ENCODE data around the gene DNASE1L3.
"Not testable (repeated sequence)": the region's sequence is repeated elsewhere in the genome, so short reads cannot be mapped to it uniquely, and the experiment has no call there.

The DNASE1L3 gene

DNA sequence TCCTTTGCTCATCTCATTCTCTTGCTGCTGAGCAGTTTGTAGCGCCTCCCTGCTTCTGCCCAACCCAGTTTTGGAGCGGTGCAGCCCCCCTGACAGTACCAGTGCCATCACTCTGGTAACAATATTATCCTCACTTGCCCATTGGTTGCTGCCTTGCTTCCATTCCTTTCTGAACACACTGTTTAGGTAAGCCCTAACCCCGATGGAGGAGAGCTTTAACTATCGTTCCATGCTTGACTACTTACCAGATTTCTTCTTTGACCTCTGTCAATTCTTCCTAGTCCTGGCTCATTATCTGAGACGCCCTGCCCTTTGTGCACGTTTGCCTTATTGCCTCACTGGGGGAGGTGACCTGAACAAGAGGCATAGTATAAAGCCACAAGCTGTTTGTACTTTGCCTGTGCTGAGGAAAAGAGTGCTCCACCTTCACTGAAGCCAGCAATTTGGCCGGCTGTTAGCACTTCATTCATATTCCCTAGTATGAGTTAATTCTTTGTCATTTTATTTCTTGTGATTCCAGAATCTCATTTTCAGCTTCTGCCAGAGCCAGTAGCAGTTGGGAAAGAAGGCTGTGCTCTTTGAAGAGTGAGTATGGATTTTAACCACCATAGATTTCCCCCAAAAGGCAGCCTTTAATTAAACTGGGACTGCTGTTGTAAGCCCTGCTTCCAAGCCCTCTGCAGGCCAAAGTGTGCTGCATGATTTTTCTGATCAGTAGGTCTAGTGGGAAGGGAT, 38.8 kb upstream of the DNASE1L3 start:
- Histone ChIP-seq H3K27ac (peak overlapping the region; percentile 85), H3K9me3 (ENCODE audit: low read depth, low read length) (no peaks in the 10 kb centered on the region), H3K9ac (ENCODE audit: insufficient read length) (no peak overlapping the region), H3K36me3 (ENCODE audit: insufficient read depth, low read length) (peaks cover 56% of the 10 kb centered on the region), H3K4me3 (no peak overlapping the region)
- no peak for TF ChIP-seq EZH2 (IDR thresholded peaks at IDR 0.05)
- no peak for TF ChIP-seq POLR2AphosphoS5 (IDR thresholded peaks at IDR 0.05; ENCODE audit: borderline replicate concordance, low read depth, low read length)
- TF ChIP-seq FOXP2 (optimal IDR thresholded peaks at IDR 0.05; ENCODE audit: control extremely low read depth, extremely low read length, insufficient read depth), result no peak
- DNase-seq (ENCODE audit: low read depth, low spot score), result no peak

DNA sequence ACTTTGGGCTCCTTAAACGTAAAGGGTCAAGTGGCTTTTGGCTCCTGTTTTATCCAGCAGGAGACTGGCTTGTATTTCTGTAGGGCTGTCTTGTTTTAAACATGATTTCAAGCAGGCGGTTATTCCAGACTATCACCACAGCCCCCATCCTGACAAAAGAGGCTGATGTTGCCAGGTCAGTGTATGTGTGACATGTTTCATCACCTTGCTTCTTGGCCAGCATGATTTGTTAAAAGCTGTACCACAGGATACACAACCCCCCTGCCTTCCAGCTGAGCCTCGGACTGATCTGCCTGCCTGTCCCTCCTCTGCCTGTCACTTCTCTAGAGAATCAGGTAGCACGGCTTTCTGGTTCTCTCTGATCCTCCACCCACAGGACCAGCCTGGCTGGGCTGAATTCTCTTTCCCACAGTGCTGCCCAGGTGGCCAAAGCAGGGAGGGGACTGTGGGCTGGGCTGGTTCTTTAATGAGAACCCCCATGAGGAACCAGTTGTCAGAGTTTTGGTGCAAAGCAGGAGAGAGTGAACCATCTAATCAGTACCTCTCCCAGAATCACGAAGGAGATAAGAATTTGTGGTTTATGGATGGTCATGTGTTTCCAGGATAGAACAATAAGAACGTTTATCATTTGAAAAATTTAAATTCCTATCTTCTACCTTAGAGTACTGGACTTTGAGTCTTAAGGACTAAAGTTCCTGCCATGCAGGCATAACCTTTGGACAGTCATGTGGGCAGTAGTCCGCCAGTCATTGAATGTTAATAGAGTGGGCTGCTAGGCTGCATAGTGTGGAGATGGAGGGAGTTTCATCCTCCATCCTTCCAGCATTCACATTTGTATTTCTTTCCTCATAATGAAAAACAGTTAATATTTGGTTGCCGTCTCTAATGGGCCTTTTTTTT, 35.6 kb upstream of the DNASE1L3 start:
- DNase-seq (ENCODE audit: low read depth, low spot score), result no peak
- TF ChIP-seq POLR2AphosphoS5 (IDR thresholded peaks at IDR 0.05; ENCODE audit: borderline replicate concordance, low read depth, low read length) (no peak), FOXP2 (optimal IDR thresholded peaks at IDR 0.05; ENCODE audit: control extremely low read depth, extremely low read length, insufficient read depth) (no peak), EZH2 (IDR thresholded peaks at IDR 0.05) (no peak)
- Histone ChIP-seq H3K36me3 (ENCODE audit: insufficient read depth, low read length) (peaks cover 40% of the 10 kb centered on the region; the same call in 1 of the 2 replicates), H3K27ac (peak overlapping the region; percentile 54; the same call in 1 of the 2 replicates), H3K9me3 (ENCODE audit: low read depth, low read length) (no peaks in the 10 kb centered on the region), H3K9ac (ENCODE audit: insufficient read length) (no peak overlapping the region), H3K4me3 (no peak overlapping the region)

DNA sequence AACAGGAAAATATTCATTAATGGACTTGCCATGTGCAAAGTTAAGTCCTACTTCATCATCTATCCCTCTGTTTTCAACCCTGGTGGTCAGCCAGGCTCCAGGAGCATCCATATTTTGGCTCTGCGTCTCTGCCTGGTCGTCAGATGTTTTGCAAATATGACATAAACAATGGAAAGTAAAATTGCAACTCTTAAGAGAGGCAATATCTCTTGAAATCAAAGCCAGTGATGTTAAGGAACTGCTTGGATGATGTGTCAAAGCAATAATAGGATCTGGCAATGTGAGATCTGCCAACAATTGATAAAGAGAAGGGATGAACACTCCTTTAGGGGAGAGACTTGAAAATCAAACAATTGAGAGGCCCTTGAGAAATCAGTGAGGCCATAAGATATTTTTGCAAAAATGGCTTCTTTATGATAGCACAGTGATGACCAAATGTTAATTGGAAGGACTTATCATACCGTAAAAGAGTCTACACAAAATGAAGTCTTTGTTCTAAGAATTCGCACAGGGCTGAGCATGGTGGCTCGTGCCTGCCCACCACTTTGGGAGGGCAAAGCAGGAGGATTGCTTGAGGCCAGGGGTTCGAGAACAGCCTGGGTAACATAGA, 33.3 kb upstream of the DNASE1L3 start:
- H3K27ac ChIP-seq, result no peak overlapping the region; the same call in 1 of the 2 replicates
- no peak for DNase-seq (ENCODE audit: low read depth, low spot score)
- H3K9ac ChIP-seq (ENCODE audit: insufficient read length), result no peak overlapping the region
- TF ChIP-seq POLR2AphosphoS5 (IDR thresholded peaks at IDR 0.05; ENCODE audit: borderline replicate concordance, low read depth, low read length) (no peak), FOXP2 (optimal IDR thresholded peaks at IDR 0.05; ENCODE audit: control extremely low read depth, extremely low read length, insufficient read depth) (no peak), EZH2 (IDR thresholded peaks at IDR 0.05) (no peak)
- no peak overlapping the region for H3K4me3 ChIP-seq
- H3K36me3 ChIP-seq (ENCODE audit: insufficient read depth, low read length), result peaks cover 36% of the 10 kb centered on the region
- no peaks in the 10 kb centered on the region for H3K9me3 ChIP-seq (ENCODE audit: low read depth, low read length)

DNA sequence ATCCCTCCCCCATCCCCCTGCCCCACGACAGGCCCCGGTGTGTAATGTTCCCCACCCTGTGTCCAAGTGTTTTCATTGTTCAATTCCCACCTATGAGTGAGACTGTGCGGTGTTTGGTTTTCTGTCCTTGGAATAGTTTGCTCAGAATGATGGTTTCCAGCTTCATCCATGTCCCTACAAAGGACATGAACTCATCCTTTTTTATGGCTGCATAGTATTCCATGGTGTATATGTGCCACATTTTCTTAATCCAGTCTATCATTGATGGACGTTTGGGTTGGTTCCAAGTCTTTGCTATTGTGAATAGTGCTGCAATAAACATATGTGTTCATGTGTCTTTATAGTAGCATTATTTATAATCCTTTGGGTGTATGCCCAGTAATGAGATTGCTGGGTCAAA, 32.1 kb upstream of the DNASE1L3 start:
- DNase-seq (ENCODE audit: low read depth, low spot score); H3K27ac ChIP-seq; H3K9ac ChIP-seq (ENCODE audit: insufficient read length); H3K9me3 ChIP-seq (ENCODE audit: low read depth, low read length); H3K4me3 ChIP-seq: not testable (repeated sequence)
- H3K36me3 ChIP-seq (ENCODE audit: insufficient read depth, low read length), result peaks cover 40% of the 10 kb centered on the region

DNA sequence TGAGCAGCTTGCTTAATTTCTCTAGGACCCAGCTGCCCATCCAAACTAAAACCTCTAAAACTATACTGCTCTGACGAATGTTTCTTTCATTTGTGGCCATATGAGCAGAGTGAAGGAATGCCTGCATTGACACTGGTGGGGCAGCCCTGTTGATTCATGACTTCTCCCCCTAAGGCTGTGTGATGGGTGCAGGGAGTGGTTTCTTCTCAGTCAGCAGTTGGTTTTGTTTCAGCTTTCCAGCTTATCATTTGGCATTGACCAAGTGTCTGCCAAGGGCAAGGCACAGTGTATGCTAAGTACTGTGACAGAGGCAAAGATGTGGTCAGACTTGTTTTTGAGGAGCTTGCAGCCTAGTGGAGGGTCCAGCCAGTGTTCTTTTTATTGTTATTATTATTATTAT, 31.6 kb upstream of the DNASE1L3 start:
- Histone ChIP-seq H3K36me3 (ENCODE audit: insufficient read depth, low read length) (peaks cover 37% of the 10 kb centered on the region), H3K4me3 (no peak overlapping the region), H3K27ac (no peak overlapping the region), H3K9me3 (ENCODE audit: low read depth, low read length) (no peaks in the 10 kb centered on the region), H3K9ac (ENCODE audit: insufficient read length) (no peak overlapping the region)
- no peak for DNase-seq (ENCODE audit: low read depth, low spot score)
- TF ChIP-seq EZH2 (IDR thresholded peaks at IDR 0.05), result no peak
- no peak for TF ChIP-seq POLR2AphosphoS5 (IDR thresholded peaks at IDR 0.05; ENCODE audit: borderline replicate concordance, low read depth, low read length)
- no peak for TF ChIP-seq FOXP2 (optimal IDR thresholded peaks at IDR 0.05; ENCODE audit: control extremely low read depth, extremely low read length, insufficient read depth)

DNA sequence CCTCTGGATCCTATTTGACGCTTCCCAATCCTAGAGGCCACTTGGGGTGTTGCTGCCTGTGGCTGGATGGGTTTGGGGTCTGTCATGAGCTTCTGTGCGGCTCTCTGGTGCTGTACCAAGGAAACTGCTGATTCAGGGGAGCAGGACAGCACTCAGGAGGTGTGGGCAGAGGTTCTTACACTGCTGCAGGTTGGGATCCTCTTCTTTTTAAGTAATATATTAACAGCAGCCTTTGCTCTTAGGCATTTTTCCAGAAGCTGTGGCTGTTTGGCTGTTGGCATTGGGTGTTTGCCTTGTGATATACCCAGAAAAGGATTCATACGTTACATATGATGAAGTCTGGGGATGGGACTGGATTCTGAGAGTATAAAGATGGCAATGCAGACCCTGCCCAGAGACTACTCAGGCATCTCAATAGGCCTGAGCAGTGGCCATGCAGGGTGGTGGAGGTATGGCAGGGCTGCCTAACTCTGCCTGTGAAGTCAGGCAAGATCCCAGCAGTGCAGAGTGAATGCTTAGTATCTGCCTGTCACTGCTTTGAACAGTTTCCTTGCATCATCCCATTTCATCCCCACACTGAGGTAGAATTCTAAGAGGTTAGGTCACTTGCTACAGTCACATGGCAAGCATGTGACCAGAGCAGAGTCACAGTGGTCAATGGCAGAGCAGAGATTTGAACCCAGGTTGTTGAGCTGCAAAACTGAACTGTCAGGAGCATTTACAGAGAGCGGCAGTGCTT, 30.7 kb upstream of the DNASE1L3 start:
- no peak for TF ChIP-seq POLR2AphosphoS5 (IDR thresholded peaks at IDR 0.05; ENCODE audit: borderline replicate concordance, low read depth, low read length)
- no peak for TF ChIP-seq FOXP2 (optimal IDR thresholded peaks at IDR 0.05; ENCODE audit: control extremely low read depth, extremely low read length, insufficient read depth)
- no peak for TF ChIP-seq EZH2 (IDR thresholded peaks at IDR 0.05)
- no peaks in the 10 kb centered on the region for H3K9me3 ChIP-seq (ENCODE audit: low read depth, low read length)
- H3K4me3 ChIP-seq, result peak overlapping the region; percentile 61
- 0 out of 2 replicates have a peak overlapping the region, but pooled peaks have one; percentile 42 for H3K27ac ChIP-seq
- H3K9ac ChIP-seq (ENCODE audit: insufficient read length), result peak overlapping the region; percentile 26
- peaks cover 34% of the 10 kb centered on the region for H3K36me3 ChIP-seq (ENCODE audit: insufficient read depth, low read length)
- DNase-seq (ENCODE audit: low read depth, low spot score), result no peak

DNA sequence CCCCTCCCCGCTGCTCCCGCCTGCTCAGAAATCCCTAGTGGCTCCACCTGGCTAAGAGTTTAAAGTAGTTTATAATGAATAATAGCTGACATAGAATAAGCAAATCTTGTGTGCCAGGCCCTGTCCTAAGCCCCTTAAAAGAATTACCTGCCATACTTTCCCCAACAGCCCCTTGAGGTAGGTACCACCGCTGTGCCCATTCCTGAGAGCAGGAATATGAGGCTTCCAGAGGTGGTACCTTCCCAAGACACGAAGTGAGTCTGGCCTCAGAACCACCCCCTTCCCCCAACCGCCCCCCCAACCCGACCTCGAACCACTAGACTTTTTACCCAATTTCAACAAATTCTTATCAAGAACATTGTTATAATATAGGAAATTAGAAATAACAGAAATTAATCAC, 28.1 kb upstream of the DNASE1L3 start:
- Histone ChIP-seq H3K4me3 (peak overlapping the region; percentile 84), H3K27ac (peak overlapping the region; percentile 73), H3K36me3 (ENCODE audit: insufficient read depth, low read length) (peaks cover 27% of the 10 kb centered on the region), H3K9ac (ENCODE audit: insufficient read length) (peak overlapping the region; percentile 85), H3K9me3 (ENCODE audit: low read depth, low read length) (no peaks in the 10 kb centered on the region)
- no peak for TF ChIP-seq FOXP2 (optimal IDR thresholded peaks at IDR 0.05; ENCODE audit: control extremely low read depth, extremely low read length, insufficient read depth)
- no peak for TF ChIP-seq EZH2 (IDR thresholded peaks at IDR 0.05)
- no peak for DNase-seq (ENCODE audit: low read depth, low spot score)
